ENCODE measurements around the gene EYS. TPM values are rescaled to one million over a fixed set of nuclear protein-coding genes. Genes with fewer than 3 reads are reported as not detected.

The EYS gene
- total RNA-seq, 1 experiment from 2014 or later, result not detected

- Histone ChIP-seq H3K9me3 (no peaks in the 10 kb centered on the region), H3K4me1 (no peaks in the 10 kb centered on the region), H3K27me3 (replicated peaks; ENCODE audit: control insufficient read depth, insufficient read depth, low read length) (no peaks in the 10 kb centered on the region), H3K36me3 (ENCODE audit: control insufficient read depth, insufficient read depth, low read length) (no peaks in the 10 kb centered on the region), H3K4me3 (ENCODE audit: low read depth, low read length) (no peak overlapping the region)
- no peak overlapping the region for H3K27ac Mint-ChIP-seq (ENCODE audit: unreplicated experiment)
- ChIA-PET CTCF (no interaction called here), POLR2A (no interaction called here)
- no peaks in the 10 kb centered on the region for H3K36me3 Mint-ChIP-seq (ENCODE audit: insufficient read depth, unreplicated experiment)
- intact Hi-C loops (cut with micrococcal nuclease; ENCODE audit: unreplicated experiment), result no loop called here
- BruUV-seq (replicated peaks), result no TSS peak
- no peak for DNase-seq
- H3K4me3 Mint-ChIP-seq (ENCODE audit: unreplicated experiment), result no peak overlapping the region
- H3K4me1 Mint-ChIP-seq (ENCODE audit: low read depth, unreplicated experiment), result no peaks in the 10 kb centered on the region
- TF ChIP-seq, protein P1, sequence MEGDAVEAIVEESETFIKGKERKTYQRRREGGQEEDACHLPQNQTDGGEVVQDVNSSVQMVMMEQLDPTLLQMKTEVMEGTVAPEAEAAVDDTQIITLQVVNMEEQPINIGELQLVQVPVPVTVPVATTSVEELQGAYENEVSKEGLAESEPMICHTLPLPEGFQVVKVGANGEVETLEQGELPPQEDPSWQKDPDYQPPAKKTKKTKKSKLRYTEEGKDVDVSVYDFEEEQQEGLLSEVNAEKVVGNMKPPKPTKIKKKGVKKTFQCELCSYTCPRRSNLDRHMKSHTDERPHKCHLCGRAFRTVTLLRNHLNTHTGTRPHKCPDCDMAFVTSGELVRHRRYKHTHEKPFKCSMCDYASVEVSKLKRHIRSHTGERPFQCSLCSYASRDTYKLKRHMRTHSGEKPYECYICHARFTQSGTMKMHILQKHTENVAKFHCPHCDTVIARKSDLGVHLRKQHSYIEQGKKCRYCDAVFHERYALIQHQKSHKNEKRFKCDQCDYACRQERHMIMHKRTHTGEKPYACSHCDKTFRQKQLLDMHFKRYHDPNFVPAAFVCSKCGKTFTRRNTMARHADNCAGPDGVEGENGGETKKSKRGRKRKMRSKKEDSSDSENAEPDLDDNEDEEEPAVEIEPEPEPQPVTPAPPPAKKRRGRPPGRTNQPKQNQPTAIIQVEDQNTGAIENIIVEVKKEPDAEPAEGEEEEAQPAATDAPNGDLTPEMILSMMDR (IDR thresholded peaks at IDR 0.05; ENCODE audit: insufficient read depth in 1 of 2, low read depth in 1 of 2, low read length in 1 of 2, severe bottlenecking in 1 of 2, unreplicated experiment in 1 of 2), result no peak
- H3K27me3 Mint-ChIP-seq (ENCODE audit: insufficient read depth, unreplicated experiment), result peaks cover 7% of the 10 kb centered on the region
- no peaks in the 10 kb centered on the region for H3K9me3 Mint-ChIP-seq (ENCODE audit: unreplicated experiment)
Observed at GRCh38 chr6:63862486-63863198, 1844.4 kb downstream of the EYS start.

DNA sequence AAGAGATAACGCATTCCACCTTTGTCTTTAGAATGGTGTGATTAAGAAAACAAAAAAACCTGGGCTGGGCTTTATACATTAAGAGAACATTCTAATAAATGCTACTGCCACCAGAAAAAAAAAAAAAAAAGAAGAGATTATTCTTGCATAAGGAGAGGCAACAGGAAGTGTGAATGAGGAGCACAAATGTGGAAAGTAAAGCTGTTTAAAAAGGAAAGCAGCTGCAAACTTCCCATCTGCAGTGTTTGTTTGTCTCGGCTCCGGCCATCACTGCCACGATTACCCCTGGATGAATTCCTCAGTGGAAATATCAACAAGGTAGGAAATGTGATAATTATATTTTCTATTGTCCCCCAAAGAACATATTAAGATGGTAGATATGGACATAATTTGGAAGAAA, 1847.5 kb downstream of the EYS start:
- no peak overlapping the region for H3K4me3 Mint-ChIP-seq (ENCODE audit: unreplicated experiment)
- no peaks in the 10 kb centered on the region for H3K4me1 Mint-ChIP-seq (ENCODE audit: low read depth, unreplicated experiment)
- H3K36me3 ChIP-seq (ENCODE audit: control insufficient read depth, insufficient read depth, low read length), result no peaks in the 10 kb centered on the region
- H3K36me3 Mint-ChIP-seq (ENCODE audit: insufficient read depth, unreplicated experiment), result no peaks in the 10 kb centered on the region
- H3K27ac Mint-ChIP-seq (ENCODE audit: unreplicated experiment), result no peak overlapping the region
- ChIA-PET POLR2A (interaction anchor here (0.6 kb wide), 1 partner anchor 324 kb away, joined by 3 read pairs; no protein-coding TSS in a partner anchor), CTCF (no interaction called here)
- no TSS peak for BruUV-seq (replicated peaks)
- H3K4me1 ChIP-seq, result no peaks in the 10 kb centered on the region
- no peaks in the 10 kb centered on the region for H3K27me3 ChIP-seq (replicated peaks; ENCODE audit: control insufficient read depth, insufficient read depth, low read length)
- no peaks in the 10 kb centered on the region for H3K9me3 Mint-ChIP-seq (ENCODE audit: unreplicated experiment)
- no peak overlapping the region for H3K4me3 ChIP-seq (ENCODE audit: low read depth, low read length)
- intact Hi-C loops (cut with micrococcal nuclease; ENCODE audit: unreplicated experiment), result no loop called here
- TF ChIP-seq, protein P1 (IDR thresholded peaks at IDR 0.05; ENCODE audit: insufficient read depth in 1 of 2, low read depth in 1 of 2, low read length in 1 of 2, severe bottlenecking in 1 of 2, unreplicated experiment in 1 of 2), result no peak
- no peaks in the 10 kb centered on the region for H3K9me3 ChIP-seq
- DNase-seq, result no peak
- peaks cover 6% of the 10 kb centered on the region for H3K27me3 Mint-ChIP-seq (ENCODE audit: insufficient read depth, unreplicated experiment)

- H3K36me3 ChIP-seq (ENCODE audit: control insufficient read depth, insufficient read depth, low read length), result no peaks in the 10 kb centered on the region
- ChIA-PET CTCF (no interaction called here), POLR2A (no interaction called here)
- Mint-ChIP-seq H3K27me3 (ENCODE audit: insufficient read depth, unreplicated experiment) (peaks cover 4% of the 10 kb centered on the region), H3K4me3 (ENCODE audit: unreplicated experiment) (no peak overlapping the region), H3K4me1 (ENCODE audit: low read depth, unreplicated experiment) (no peaks in the 10 kb centered on the region), H3K9me3 (ENCODE audit: unreplicated experiment) (no peaks in the 10 kb centered on the region), H3K36me3 (ENCODE audit: insufficient read depth, unreplicated experiment) (no peaks in the 10 kb centered on the region), H3K27ac (ENCODE audit: unreplicated experiment) (no peak overlapping the region)
- no peaks in the 10 kb centered on the region for H3K27me3 ChIP-seq (replicated peaks; ENCODE audit: control insufficient read depth, insufficient read depth, low read length)
- H3K4me3 ChIP-seq (ENCODE audit: low read depth, low read length), result no peak overlapping the region
- no peak for DNase-seq
- H3K9me3 ChIP-seq, result no peaks in the 10 kb centered on the region
- intact Hi-C loops (cut with micrococcal nuclease; ENCODE audit: unreplicated experiment), result no loop called here
- no peaks in the 10 kb centered on the region for H3K4me1 ChIP-seq
- BruUV-seq (replicated peaks), result no TSS peak
- TF ChIP-seq, protein P1 (IDR thresholded peaks at IDR 0.05; ENCODE audit: insufficient read depth in 1 of 2, low read depth in 1 of 2, low read length in 1 of 2, severe bottlenecking in 1 of 2, unreplicated experiment in 1 of 2), result no peak
Observed at GRCh38 chr6:63858691-63859090, 1848.3 kb downstream of the EYS start.

Measured in Caco-2 (cell line).